HG02759 (cell line): ENCODE data around the gene ARFGAP3.

Source experiments
- ATAC-seq: cut with Tn5 transposase; IDR thresholded peaks from one replicate; pipeline ENCODE4 v1.9.1; 2021; ENCODE audit warnings: mild to moderate bottlenecking, moderate library complexity; ENCODE audit not compliant: unreplicated experiment

Gene ARFGAP3

DNA sequence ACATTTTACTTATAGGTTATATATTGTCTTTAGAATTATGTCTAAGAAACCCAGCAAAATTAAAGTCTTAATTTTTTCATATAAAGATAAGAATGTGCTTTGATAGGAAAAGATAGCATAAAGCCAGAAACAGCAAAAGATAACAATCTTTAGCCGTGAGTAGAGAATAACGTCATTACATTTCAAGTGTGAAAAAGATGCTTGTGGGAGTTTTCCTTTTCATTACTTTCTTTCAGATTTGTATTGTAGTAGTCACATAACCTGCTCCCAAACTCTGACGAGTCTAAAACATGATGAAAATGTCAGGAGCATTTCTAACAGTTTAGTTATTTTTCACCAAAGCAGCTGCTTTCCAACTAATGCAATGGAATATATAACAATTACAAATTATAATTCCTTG, 31.3 kb downstream of the ARFGAP3 start:
- no peak for ATAC-seq

DNA sequence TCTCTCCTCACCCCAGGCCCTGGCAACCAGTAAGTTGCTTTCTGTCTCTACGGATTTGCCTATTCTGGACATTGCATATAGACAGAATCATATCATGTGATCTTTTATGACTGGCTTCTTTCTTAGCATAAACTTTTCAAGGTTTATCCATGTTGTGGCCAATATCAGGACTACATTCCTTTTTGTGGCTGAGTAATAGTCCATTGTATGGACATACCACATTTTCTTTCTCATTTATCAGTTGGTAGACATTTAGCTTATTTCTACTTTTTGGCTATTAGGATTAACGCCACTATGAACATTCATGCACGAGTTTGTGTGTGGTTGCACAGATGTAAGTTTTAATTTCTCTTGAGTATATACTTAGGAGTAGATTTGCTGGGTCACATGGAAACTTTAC, 35.7 kb downstream of the ARFGAP3 start:
- no peak for ATAC-seq

- ATAC-seq = no peak
Measured at GRCh38 chr22:42820045-42820763, 36.9 kb downstream of the ARFGAP3 start.

- ATAC-seq = no peak
Measured at GRCh38 chr22:42819412-42820044, 37.5 kb downstream of the ARFGAP3 start.

DNA sequence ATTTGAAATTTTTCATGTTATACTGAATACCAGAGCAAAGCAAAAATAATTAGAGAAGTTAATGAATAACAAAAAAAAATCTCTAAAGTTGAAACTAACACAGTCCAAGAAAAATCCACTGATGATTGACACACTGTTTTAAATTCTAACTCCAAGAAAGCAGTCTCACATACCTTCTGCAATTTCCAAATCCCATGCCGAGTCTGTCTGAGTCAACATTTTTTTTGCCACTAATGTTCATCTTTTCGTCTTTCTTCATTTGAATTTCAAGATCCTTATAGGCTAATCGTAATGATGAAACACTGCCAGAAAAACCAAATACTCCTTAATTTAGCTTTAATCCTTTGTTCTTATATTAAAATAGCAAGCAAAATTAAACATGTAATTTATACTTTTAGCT, 39.5 kb downstream of the ARFGAP3 start:
- ATAC-seq = no peak

DNA sequence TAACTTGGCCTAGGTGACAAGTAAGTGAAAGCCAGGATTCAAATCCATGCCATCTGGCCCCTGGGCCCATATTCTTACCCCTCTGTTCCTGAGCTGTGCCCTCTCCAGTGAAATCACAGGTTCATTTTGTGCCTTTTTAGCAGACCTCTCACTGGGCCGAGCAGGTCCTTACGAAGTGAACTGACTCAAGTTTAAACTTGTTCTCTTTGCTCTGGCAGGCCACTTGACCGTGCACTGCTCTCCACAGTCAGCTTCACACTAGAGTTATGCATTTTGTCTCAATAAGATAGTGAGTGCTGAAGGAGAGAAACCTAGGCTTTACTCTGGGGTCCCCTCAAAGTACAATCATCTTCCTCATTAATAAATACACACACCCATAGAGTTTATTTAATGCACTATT, 40.7 kb downstream of the ARFGAP3 start:
- ATAC-seq = no peak

DNA sequence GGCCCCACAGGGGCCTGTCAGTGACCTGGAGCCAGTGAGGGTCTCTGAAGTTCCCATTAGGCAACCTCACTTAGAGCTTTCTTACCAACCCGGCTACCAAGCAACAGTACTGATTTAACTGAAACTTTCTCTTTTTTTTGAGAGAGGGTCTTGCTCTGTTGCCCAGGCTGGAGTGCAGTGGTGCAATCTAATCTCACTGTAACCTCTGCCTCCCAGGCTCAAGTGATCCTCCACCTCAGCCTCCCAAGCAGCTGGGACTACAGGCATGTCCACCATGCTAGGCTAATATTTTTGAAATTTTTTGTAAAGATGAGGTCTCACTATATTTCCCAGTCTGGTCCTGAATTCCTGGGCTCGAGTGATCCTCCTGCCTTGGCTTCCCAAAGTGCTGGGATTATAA, 42.5 kb downstream of the ARFGAP3 start:
- no peak for ATAC-seq

GRCh38 chr22:42814215-42814614, 42.9 kb downstream of the ARFGAP3 start:
- no peak for ATAC-seq

DNA sequence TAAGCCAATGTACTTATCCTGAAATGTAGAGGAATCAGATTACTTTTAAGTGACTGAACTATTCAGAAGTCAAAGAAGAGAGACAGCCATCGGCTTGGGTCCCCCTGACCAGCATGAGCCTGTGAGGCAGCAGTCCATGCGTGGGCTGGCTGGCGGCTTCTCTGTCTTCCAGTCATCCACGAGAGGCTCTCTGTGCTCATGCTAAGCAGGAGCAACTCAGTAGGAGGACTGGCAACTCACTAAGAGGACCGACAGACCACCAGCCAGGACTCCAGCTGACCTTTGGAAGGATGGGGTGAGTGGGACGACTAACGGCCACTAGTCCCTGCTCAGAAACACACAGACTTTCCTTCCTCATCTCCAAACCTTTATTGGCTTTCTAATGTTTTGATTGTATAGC, 43.6 kb downstream of the ARFGAP3 start:
- no peak for ATAC-seq

GRCh38 chr22:42811459-42811858, 45.6 kb downstream of the ARFGAP3 start:
- no peak for ATAC-seq

DNA sequence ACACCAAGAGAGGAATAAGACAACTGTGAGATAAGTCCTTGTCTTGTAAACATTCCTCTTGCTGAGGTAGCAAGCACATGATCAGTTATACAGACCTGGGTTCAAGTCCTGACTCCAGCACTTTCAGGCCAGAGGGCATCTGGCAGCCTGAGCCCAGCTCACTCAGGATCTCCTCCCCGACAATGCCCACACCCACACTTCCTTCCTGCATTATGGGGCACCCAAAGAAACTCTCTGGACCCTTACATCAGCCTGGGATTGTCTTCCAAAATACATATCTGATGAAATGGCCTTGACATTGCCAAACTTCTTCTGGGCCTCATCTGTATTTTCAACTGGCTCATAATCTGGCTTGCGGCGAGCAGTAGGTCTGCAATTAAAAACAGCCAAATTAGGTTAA, 48.6 kb downstream of the ARFGAP3 start:
- ATAC-seq = no peak

GRCh38 chr22:42807185-42807584, 49.9 kb downstream of the ARFGAP3 start:
- ATAC-seq = no peak

DNA sequence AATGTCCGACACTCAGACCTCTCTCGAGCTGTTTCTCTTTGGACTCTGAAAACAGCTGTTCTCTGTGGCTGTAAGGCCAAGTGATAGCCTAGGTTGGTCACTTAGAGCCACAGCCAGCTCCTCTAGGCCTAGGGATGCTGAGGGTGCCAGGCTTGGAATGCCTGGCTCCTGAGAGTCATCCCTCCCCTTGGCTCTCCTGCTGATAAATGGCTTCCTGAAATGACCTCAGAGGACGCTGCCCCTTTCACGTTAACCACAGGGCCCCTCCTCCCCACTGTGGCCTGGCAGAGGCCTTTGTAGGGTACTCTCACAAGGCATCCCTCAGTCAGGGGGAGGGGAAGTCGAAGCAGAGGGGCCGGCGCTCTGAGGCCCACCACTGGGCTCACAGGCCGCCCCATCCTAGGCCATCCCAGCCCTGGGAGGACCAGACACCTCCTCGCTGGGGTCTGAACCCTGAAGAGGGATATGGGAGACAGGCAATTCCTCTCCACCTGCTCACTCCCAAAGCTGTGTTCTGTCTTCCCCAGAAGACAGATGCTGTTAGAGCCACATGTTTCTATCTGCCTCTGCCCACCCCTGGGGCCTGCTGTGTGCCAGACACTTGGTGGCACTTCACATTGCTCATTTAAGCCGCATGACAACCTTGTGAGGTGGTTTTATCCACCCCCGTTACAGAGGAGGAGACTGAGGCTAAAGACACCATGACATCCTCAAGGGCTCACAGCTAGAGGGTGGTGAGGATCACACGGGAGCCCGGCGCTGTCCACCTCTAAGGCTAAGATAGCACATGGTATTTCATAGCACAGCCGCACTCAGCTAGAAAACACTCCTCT, 50.9 kb downstream of the ARFGAP3 start:
- no peak for ATAC-seq

DNA sequence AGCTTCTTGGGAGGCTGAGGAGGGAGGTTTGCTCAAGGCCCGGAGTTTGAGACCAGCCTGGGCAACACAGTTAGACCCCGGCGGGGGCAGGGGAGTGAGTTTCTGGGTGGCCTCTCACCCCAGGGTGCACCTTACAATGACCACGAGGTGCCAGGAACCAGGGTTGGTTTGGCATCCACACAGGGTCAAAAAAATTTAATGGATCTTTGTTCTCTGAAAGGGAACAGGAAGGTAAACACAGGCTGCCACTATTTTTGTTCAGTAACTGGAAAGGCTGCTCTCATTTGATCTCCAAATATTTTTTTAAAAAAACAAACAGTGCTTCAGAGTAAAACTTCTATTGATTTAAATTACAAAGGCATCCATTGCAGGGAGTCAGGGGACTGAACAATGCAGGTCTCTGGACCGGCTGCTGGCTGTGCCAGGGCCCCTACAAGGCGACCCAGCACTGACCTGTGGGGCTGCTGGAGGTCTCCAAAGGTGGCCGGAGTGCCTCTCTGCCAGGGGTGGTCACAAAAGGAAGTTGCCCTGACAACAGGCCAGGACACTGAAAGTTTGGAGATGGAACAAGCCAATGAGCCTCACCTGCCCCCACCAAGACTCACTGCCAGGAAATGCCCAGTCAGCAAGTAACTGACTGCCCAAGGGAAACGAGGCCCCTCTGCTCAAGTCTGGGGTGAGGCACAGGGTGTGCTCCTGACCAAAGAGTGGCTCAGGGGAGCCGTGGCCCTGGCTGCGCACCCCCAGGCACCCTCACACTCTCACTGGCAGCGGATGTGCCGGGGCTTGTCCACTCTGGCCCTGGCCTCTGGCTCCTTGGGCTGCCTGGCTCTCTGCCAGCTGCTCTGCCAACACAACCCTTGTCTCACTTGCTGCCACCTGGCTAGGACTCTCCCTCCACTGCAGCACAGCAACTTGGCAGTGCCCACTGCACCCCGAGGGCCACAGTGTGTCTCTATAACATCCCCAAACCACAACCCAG, 51.8 kb downstream of the ARFGAP3 start:
- ATAC-seq = no peak

- ATAC-seq = no peak
Measured at GRCh38 chr22:42803389-42803788, 53.7 kb downstream of the ARFGAP3 start.

GRCh38 chr22:42801252-42802080, 55.6 kb downstream of the ARFGAP3 start:
- ATAC-seq = no peak

DNA sequence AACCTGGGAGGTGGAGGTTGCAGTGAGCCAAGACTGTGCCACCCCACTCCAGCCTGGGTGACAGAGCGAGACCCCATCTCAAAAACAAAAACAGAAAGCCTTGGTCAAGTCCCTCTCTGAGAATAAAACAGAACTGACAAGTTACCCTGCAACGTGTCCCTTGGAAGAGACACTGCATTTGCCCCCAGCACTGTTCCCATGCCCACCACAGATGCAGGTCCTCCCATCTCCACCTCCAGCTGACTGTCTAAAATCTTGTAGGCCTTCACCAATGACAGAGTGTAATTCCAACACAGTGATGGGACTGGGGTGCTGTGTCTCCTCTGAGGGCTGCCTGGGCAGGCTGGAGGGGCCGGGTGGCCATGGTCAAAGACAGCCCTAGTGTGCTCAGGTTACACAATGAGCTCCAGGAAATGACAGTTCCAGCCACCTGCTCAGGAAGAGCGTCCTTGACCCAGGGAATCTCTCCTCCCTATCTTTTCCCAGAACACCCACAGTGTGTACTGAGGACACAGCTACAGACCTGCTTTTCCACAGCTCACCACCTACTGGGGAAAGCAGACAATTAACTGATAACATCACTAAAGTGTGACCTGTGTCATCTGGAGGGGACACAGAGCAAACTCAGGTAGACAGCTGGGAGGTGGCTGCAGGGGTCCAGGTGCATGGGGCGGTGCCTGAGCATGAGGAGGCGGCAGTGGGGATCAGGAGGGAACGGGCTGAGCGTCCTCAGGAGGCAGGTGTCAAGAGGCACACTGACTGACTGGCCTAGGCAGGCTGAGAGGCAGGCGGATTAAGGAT, 56.4 kb downstream of the ARFGAP3 start:
- no peak for ATAC-seq

DNA sequence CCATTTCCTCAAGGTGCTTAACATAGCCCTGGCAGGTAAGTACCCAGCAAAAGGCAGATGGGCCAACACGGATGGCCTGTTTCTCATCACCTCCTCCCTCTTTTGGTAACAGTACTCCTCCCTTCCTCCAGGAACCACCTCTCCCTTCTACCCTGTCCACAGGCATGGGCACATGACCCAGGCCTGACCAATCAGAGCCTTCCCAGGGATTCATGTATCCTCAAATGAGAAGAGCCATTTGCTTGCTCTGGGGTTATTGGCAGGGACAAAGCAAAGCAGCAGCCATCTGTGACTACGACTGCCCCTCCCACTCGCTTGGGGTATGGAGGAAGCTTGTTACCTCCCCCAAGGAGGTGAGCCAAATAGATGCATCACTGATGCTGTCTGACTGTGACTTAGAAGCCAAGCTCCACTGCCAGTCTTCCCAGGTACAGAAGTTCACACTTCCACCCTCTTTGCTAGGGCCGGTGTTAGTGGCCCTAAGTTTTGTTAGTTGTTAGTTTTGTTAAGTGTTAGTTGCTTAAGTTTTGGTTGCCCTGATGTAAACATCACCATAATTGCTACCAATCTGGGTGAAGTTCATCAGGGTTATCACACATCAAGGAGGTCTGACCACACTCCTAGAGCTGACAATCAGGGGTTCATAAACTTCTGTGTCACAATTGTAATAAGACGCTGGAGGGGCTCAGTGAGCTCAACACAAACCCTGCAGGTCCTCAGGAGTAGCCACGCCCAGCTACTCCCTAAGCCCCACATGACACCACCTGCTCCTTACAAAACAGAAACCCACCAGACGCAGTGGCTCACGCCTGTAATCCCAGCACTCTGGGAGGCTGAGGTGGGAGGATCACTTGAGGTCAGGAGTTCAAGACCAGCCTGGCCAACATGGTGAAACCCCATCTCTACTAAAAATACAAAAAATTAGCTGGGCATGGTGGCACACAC, 57.3 kb downstream of the ARFGAP3 start:
- no peak for ATAC-seq
